ENCODE results near the gene TMUB1.

Gene TMUB1

GRCh38 chr7:151083071-151083823 is at the start of gene TMUB1:
Gene TMUB1, minus strand, starts transcription at chr7:151083493. Its CDS starts 930 bp downstream, at chr7:151082563.
- DNase-seq (ENCODE audit: low read depth): peak; percentile 60

- no peak for DNase-seq (ENCODE audit: low read depth)
These were observed 49.3 kb upstream of the TMUB1 start for GRCh38 chr7:151132461-151133205.

GRCh38 chr7:151131592-151132293 is 48.5 kb upstream of the TMUB1 start:
- no peak for DNase-seq (ENCODE audit: low read depth)

GRCh38 chr7:151131224-151131591 is 47.9 kb upstream of the TMUB1 start:
- DNase-seq (ENCODE audit: low read depth): no peak

- no peak for DNase-seq (ENCODE audit: low read depth)
These were observed 47.5 kb upstream of the TMUB1 start for GRCh38 chr7:151130741-151131157.

- no peak for DNase-seq (ENCODE audit: low read depth)
These were observed 46.8 kb upstream of the TMUB1 start for GRCh38 chr7:151129960-151130591.

GRCh38 chr7:151129117-151129959 is 46.0 kb upstream of the TMUB1 start:
- DNase-seq (ENCODE audit: low read depth): no peak

- DNase-seq (ENCODE audit: low read depth): no peak
These were observed 45.4 kb upstream of the TMUB1 start for GRCh38 chr7:151128716-151129115.

GRCh38 chr7:151128144-151128543 is 44.9 kb upstream of the TMUB1 start:
- DNase-seq (ENCODE audit: low read depth): no peak

GRCh38 chr7:151126491-151127137 is 43.3 kb upstream of the TMUB1 start:
- no peak for DNase-seq (ENCODE audit: low read depth)

- no peak for DNase-seq (ENCODE audit: low read depth)
These were observed 42.7 kb upstream of the TMUB1 start for GRCh38 chr7:151125846-151126481.

- peak; percentile 17 for DNase-seq (ENCODE audit: low read depth)
These were observed 42.2 kb upstream of the TMUB1 start for GRCh38 chr7:151125470-151125845.

GRCh38 chr7:151124899-151125399 is 41.7 kb upstream of the TMUB1 start:
- DNase-seq (ENCODE audit: low read depth): no peak

- no peak for DNase-seq (ENCODE audit: low read depth)
These were observed 41.2 kb upstream of the TMUB1 start for GRCh38 chr7:151124481-151124880.

- DNase-seq (ENCODE audit: low read depth): peak; percentile 84
These were observed 40.6 kb upstream of the TMUB1 start for GRCh38 chr7:151123822-151124464.

- DNase-seq (ENCODE audit: low read depth): no peak
These were observed 40.0 kb upstream of the TMUB1 start for GRCh38 chr7:151123158-151123821.

GRCh38 chr7:151122796-151123157 is 39.5 kb upstream of the TMUB1 start:
- no peak for DNase-seq (ENCODE audit: low read depth)

GRCh38 chr7:151122276-151122675 is 39.0 kb upstream of the TMUB1 start:
- DNase-seq (ENCODE audit: low read depth): no peak
